ENCODE measurements around the gene LUC7L3.

- TF ChIP-seq CTCF (tag by site-specific recombination; IDR thresholded peaks at IDR 0.05) = no peak
- no peak for TF ChIP-seq ZNF311 (tag by site-specific recombination; IDR thresholded peaks at IDR 0.05; ENCODE audit: borderline replicate concordance)
- TF ChIP-seq KLF8 (tag by site-specific recombination; IDR thresholded peaks at IDR 0.05) = no peak
- TF ChIP-seq ZNF133 (tag by site-specific recombination; IDR thresholded peaks at IDR 0.05) = no peak
- TF ChIP-seq YY1 (tag by site-specific recombination; IDR thresholded peaks at IDR 0.05) = no peak
Observed at GRCh38 chr17:50672831-50673551, 46.4 kb upstream of the LUC7L3 start.
